Loucy (cell line): ENCODE data around the gene DPF1.

Experiments
- CTCF ChIP-seq: fragments of 200-600 bp; sonication (generic); conservative IDR thresholded peaks from 2 replicates; pipeline ENCODE4 v1.5.1; 2014; ENCODE audit warnings: mild to moderate bottlenecking, antibody characterized with exemption, low read length
- EZH2phosphoT487 ChIP-seq: fragments of 200-600 bp; IDR thresholded peaks from 2 replicates; pipeline ENCODE4 v1.6.1; 2018; ENCODE audit warnings: antibody characterized with exemption, mild to moderate bottlenecking, moderate library complexity, borderline replicate concordance

GRCh38 chr19:38197937-38198704 is 25.9 kb downstream of the DPF1 start:
- TF ChIP-seq CTCF = no peak
- TF ChIP-seq EZH2phosphoT487 = no peak
